SK-N-SH (cell line): ENCODE data around the gene GTPBP4. TPM values are rescaled to one million over a fixed set of nuclear protein-coding genes. Genes with fewer than 3 reads are reported as not detected.

ENCODE experiments used
- CTCF ChIA-PET: fragments of 300-600, 350-600 bp; formaldehyde crosslinking; extraction: SDS; loops from one replicate; lab custom pipeline; 2021; lab: Yijun Ruan, JAX
- POLR2A ChIA-PET: fragments of 350-600 bp; sonication (Branson Sonifier 250); formaldehyde crosslinking; extraction: SDS; loops from one replicate; lab custom pipeline; 2020; ENCODE audit warnings: antibody characterized with exemption, inconsistent platforms; lab: Yijun Ruan, JAX
- DNase-seq: peaks from one replicate; pipeline ENCODE4 v3.0.0; 2012
- H2AFZ ChIP-seq: fragments of 200-600 bp; sonication (generic); 2 replicates; pipeline ENCODE4 v1.8.1; 2016; ENCODE audit warnings: antibody characterized with exemption, mild to moderate bottlenecking, low read depth
- H3F3A ChIP-seq: fragments of 200-600 bp; sonication (generic); replicated peaks from 2 replicates; pipeline ENCODE3; 2016; ENCODE audit warnings: antibody characterized with exemption, mild to moderate bottlenecking; ENCODE audit not compliant: insufficient read depth
- H3K27ac ChIP-seq, 2 experiments: fragments of 200-500 bp in 1 of 2; fragments of 200-600 bp in 1 of 2; sonication (Bioruptor generic) in 1 of 2; sonication (generic), shearing (Covaris generic) in 1 of 2; 2 replicates each; pipeline versions ENCODE4 v1.5.1 to v1.6.1; 2014 to 2016; ENCODE audit warnings: low read depth in 2 of 2, inconsistent platforms in 1 of 2, low read length in 1 of 2, mild to moderate bottlenecking in 1 of 2, mixed read lengths in 1 of 2
- H3K27me3 ChIP-seq: fragments of 200-600 bp; sonication (generic), shearing (Covaris generic); 2 replicates; pipeline ENCODE4 v1.6.1; 2016; ENCODE audit warnings: mixed run types; ENCODE audit not compliant: insufficient read depth
- H3K36me3 ChIP-seq, 2 experiments: fragments of 200-500 bp in 1 of 2; fragments of 200-600 bp in 1 of 2; sonication (Bioruptor generic) in 1 of 2; sonication (generic) in 1 of 2; replicated peaks in 1 of 2; 2 replicates each; pipeline versions ENCODE3 to v1.5.1; 2014 to 2016; ENCODE audit warnings: low read length in 1 of 2, mild to moderate bottlenecking in 1 of 2; ENCODE audit not compliant: insufficient read depth in 2 of 2, control insufficient read depth in 1 of 2
- H3K4me1 ChIP-seq, 2 experiments: fragments of 200-500 bp in 1 of 2; fragments of 200-600 bp in 1 of 2; sonication (Bioruptor generic) in 1 of 2; sonication (generic), shearing (Covaris generic) in 1 of 2; 2 replicates each; pipeline versions ENCODE4 v1.5.1 to v1.6.1; 2014 to 2016; ENCODE audit warnings: low read depth in 1 of 2, low read length in 1 of 2, mixed run types in 1 of 2; ENCODE audit not compliant: insufficient read depth in 2 of 2, control insufficient read depth in 1 of 2
- H3K4me2 ChIP-seq: fragments of 200-600 bp; sonication (generic), shearing (Covaris generic); 2 replicates; pipeline ENCODE4 v1.6.1; 2017; ENCODE audit warnings: mixed run types
- H3K4me3 ChIP-seq, 2 experiments: fragments of 200-500 bp in 1 of 2; fragments of 200-600 bp in 1 of 2; sonication (Bioruptor generic) in 1 of 2; sonication (generic), shearing (Covaris generic) in 1 of 2; 2 replicates each; pipeline versions ENCODE4 v1.5.1 to v1.8.1; 2014 to 2016; ENCODE audit warnings: low read depth in 2 of 2, inconsistent platforms in 1 of 2, low read length in 1 of 2, mild to moderate bottlenecking in 1 of 2, mixed read lengths in 1 of 2, moderate library complexity in 1 of 2
- H3K79me2 ChIP-seq: fragments of 200-600 bp; sonication (generic); 2 replicates; pipeline ENCODE4 v1.8.1; 2017; ENCODE audit warnings: mild to moderate bottlenecking; ENCODE audit not compliant: insufficient read depth
- H3K9ac ChIP-seq: fragments of 200-600 bp; sonication (generic); 2 replicates; pipeline ENCODE4 v1.6.1; 2017; ENCODE audit warnings: mixed run types
- H3K9me2 ChIP-seq: fragments of 200-600 bp; sonication (generic); 2 replicates; pipeline ENCODE4 v1.6.1; 2017; ENCODE audit warnings: mixed run types
- H3K9me3 ChIP-seq: fragments of 200-600 bp; sonication (generic); 2 replicates; pipeline ENCODE4 v1.6.1; 2017; ENCODE audit warnings: mixed run types, mild to moderate bottlenecking, moderate library complexity
- H4K20me1 ChIP-seq: fragments of 200-600 bp; sonication (generic); 2 replicates; pipeline ENCODE4 v1.6.1; 2017; ENCODE audit warnings: mild to moderate bottlenecking, mixed run types; ENCODE audit not compliant: insufficient read depth
- CHD2 ChIP-seq: fragments of 150-350 bp; IDR thresholded peaks from 2 replicates; pipeline ENCODE4 v1.6.1; 2018; ENCODE audit warnings: low read length; ENCODE audit not compliant: partially characterized antibody
- ELF1 ChIP-seq: IDR thresholded peaks from 2 replicates; pipeline ENCODE4 v1.4.0; 2012
- EZH2phosphoT487 ChIP-seq: fragments of 200-600 bp; sonication (generic); IDR thresholded peaks from 2 replicates; pipeline ENCODE4 v1.6.1; 2017; ENCODE audit warnings: low read depth, mixed run types, mild to moderate bottlenecking, antibody characterized with exemption, moderate library complexity, borderline replicate concordance
- FOXM1 ChIP-seq: IDR thresholded peaks from 2 replicates; pipeline ENCODE4 v1.4.0; 2012; ENCODE audit warnings: low read depth, mild to moderate bottlenecking
- JUND ChIP-seq: IDR thresholded peaks from 2 replicates; pipeline ENCODE4 v1.4.0; 2012
- MAX ChIP-seq: IDR thresholded peaks from 2 replicates; pipeline ENCODE4 v1.4.0; 2012; ENCODE audit warnings: low read depth
- MXI1 ChIP-seq: IDR thresholded peaks from 2 replicates; pipeline ENCODE4 v1.6.1; 2012; ENCODE audit warnings: mild to moderate bottlenecking, low read depth, low read length, improper control_type of control experiment
- NFIC ChIP-seq: IDR thresholded peaks from 2 replicates; pipeline ENCODE4 v1.4.0; 2012; ENCODE audit warnings: borderline replicate concordance
- NRF1 ChIP-seq: IDR thresholded peaks from 2 replicates; pipeline ENCODE4 v1.6.1; 2012; ENCODE audit warnings: low read depth, mild to moderate bottlenecking, low read length
- POLR2AphosphoS5 ChIP-seq: IDR thresholded peaks from 2 replicates; pipeline ENCODE4 v1.6.1; 2012; ENCODE audit warnings: low read depth, low read length
- RCOR1 ChIP-seq: fragments of 150-350 bp; IDR thresholded peaks from 2 replicates; pipeline ENCODE4 v1.6.1; 2017; ENCODE audit warnings: antibody characterized with exemption, low read length
- RXRA ChIP-seq: IDR thresholded peaks from 2 replicates; pipeline ENCODE4 v1.4.0; 2012; ENCODE audit warnings: low read depth, mild to moderate bottlenecking, borderline replicate concordance
- SIN3A ChIP-seq: IDR thresholded peaks from 2 replicates; pipeline ENCODE4 v1.6.1; 2012; ENCODE audit warnings: low read depth, mild to moderate bottlenecking, low read length, moderate library complexity, borderline replicate concordance
- SMC3 ChIP-seq: IDR thresholded peaks from 2 replicates; pipeline ENCODE4 v1.6.1; 2012; ENCODE audit warnings: low read depth, low read length, improper control_type of control experiment
- WGBS: methylation state at CpG from one replicate; pipeline ENCODE4 v1.1.6; 2017; ENCODE audit warnings: low lambda C conversion rate; 5-methylcytosine and 5-hydroxymethylcytosine counted together
- polyA plus RNA-seq, 3 experiments: library from polyadenylated mRNA; depleted of rRNA; stranded (reverse); fragments of >200 nt; gene quantifications; 2 replicates each; pipeline ENCODE4 v1.2.3, GENCODE V29; 2012
- TF ChIP-seq, protein P1 (sequence below): fragments of 150-350 bp; IDR thresholded peaks from 2 replicates; pipeline ENCODE4 v1.6.1; 2017; ENCODE audit warnings: antibody characterized with exemption, low read length, low read depth, borderline replicate concordance
- TF ChIP-seq, protein P2 (sequence below): fragments of 150-350 bp; IDR thresholded peaks from 2 replicates; pipeline ENCODE4 v1.6.1; 2016; ENCODE audit warnings: mild to moderate bottlenecking, low read depth, low read length
- TF ChIP-seq, protein P3 (sequence below): IDR thresholded peaks from 2 replicates; pipeline ENCODE4; 2012
- TF ChIP-seq, protein P4 (sequence below): IDR thresholded peaks from 2 replicates; pipeline ENCODE4 v1.4.0; 2012; ENCODE audit warnings: low read depth, borderline replicate concordance

The GTPBP4 gene
- polyA plus RNA-seq, 1 of the 3 experiments (the other 2 are of a cell fraction): 36.6 TPM

GRCh38 chr10:958856-959255, 29.4 kb upstream of the GTPBP4 start:
- H3K4me3 ChIP-seq: no peak overlapping the region
- H3K79me2 ChIP-seq: no peaks in the 10 kb centered on the region
- ChIA-PET POLR2A (no interaction called here), CTCF (no interaction called here)
- H3K27me3 ChIP-seq: no peaks in the 10 kb centered on the region
- no peak overlapping the region for H3K27ac ChIP-seq
- H2AFZ ChIP-seq: no peak overlapping the region
- no peaks in the 10 kb centered on the region for H3K9me2 ChIP-seq
- H3K4me2 ChIP-seq: no peak overlapping the region
- no peak for DNase-seq
- WGBS: 75% methylated on average over 4 of the region's 6 CpGs
- no peaks in the 10 kb centered on the region for H3F3A ChIP-seq
- H4K20me1 ChIP-seq: no peaks in the 10 kb centered on the region
- H3K9me3 ChIP-seq: no peaks in the 10 kb centered on the region
- no peaks in the 10 kb centered on the region for H3K36me3 ChIP-seq
- TF ChIP-seq RCOR1 (no peak), NFIC (no peak), FOXM1 (no peak), CHD2 (no peak)
- TF ChIP-seq, protein P1, sequence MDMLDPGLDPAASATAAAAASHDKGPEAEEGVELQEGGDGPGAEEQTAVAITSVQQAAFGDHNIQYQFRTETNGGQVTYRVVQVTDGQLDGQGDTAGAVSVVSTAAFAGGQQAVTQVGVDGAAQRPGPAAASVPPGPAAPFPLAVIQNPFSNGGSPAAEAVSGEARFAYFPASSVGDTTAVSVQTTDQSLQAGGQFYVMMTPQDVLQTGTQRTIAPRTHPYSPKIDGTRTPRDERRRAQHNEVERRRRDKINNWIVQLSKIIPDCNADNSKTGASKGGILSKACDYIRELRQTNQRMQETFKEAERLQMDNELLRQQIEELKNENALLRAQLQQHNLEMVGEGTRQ: no peak
- TF ChIP-seq, all 33 proteins: peak for 0
- Histone ChIP-seq H3K4me1 (no peaks in the 10 kb centered on the region), H3K9ac (no peak overlapping the region)

DNA sequence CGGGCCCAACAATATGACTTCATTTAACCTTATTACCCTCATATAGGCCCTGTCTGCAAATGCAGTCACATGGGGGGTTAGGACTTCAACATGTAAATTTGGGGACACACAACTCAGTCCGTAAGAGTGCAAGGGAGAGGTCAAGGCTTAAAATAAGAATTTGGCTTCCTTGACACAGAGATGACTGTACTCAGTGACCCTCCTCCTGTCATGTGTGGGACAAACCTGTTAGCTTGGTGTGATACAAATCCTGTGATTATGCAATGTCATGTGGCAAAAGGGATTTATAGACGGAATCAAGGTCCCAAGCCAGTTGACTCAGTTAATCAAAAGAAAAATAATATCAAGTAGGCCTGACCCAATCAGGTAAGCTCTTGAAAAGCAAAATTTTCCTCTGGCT, 25.9 kb upstream of the GTPBP4 start:
- POLR2A ChIA-PET: interaction anchor here (1.1 kb wide), 1 partner anchor 31 kb away, joined by 3 read pairs; the partner anchor contains the start of gene LARP4B
- WGBS: 87% methylated on average over 3 of the region's 3 CpGs
- CTCF ChIA-PET: interaction anchor here (1.3 kb wide), 1 partner anchor 12 kb away, joined by 4 read pairs; no protein-coding TSS in a partner anchor

DNA sequence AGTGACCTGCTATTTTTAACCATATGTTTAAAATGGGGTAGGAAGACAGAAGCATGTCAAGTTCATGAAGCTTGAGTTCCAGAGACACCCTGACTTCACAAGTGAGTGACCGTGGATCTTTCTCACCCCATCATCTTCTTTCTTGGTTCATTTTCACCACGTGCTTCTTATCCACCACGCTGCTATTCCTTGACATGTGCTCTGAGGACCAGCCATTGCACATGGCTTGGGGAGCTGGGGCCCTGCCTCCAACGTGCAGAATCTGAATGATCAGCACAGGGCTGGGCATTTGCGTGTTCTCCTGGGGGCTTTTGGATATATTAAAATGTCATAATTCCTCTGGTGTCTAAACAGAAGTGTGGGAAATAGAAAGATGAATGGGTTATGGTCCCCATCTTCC, 25.0 kb upstream of the GTPBP4 start:
- Histone ChIP-seq H3K9me2 (no peaks in the 10 kb centered on the region), H3K4me3 (no peak overlapping the region), H3K4me1 (no peaks in the 10 kb centered on the region), H4K20me1 (no peaks in the 10 kb centered on the region), H3K9me3 (no peaks in the 10 kb centered on the region), H3K27me3 (no peaks in the 10 kb centered on the region), H3K79me2 (no peaks in the 10 kb centered on the region), H2AFZ (no peak overlapping the region), H3F3A (no peaks in the 10 kb centered on the region), H3K36me3 (no peaks in the 10 kb centered on the region), H3K9ac (no peak overlapping the region), H3K27ac (no peak overlapping the region), H3K4me2 (no peak overlapping the region)
- POLR2A ChIA-PET: interaction anchor here (1.1 kb wide), 1 partner anchor 32 kb away, joined by 3 read pairs; the partner anchor contains the start of gene LARP4B
- WGBS: 63% methylated on average over 5 of the region's 5 CpGs
- DNase-seq: no peak
- CTCF ChIA-PET: interaction anchor here (1.3 kb wide), 1 partner anchor 11 kb away, joined by 4 read pairs; no protein-coding TSS in a partner anchor
- no peak for TF ChIP-seq SIN3A
- no peak for TF ChIP-seq RCOR1
- no peak for TF ChIP-seq JUND
- TF ChIP-seq ELF1: no peak
- no peak for TF ChIP-seq NRF1
- no peak for TF ChIP-seq MAX
- TF ChIP-seq, protein P2, sequence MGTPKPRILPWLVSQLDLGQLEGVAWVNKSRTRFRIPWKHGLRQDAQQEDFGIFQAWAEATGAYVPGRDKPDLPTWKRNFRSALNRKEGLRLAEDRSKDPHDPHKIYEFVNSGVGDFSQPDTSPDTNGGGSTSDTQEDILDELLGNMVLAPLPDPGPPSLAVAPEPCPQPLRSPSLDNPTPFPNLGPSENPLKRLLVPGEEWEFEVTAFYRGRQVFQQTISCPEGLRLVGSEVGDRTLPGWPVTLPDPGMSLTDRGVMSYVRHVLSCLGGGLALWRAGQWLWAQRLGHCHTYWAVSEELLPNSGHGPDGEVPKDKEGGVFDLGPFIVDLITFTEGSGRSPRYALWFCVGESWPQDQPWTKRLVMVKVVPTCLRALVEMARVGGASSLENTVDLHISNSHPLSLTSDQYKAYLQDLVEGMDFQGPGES: no peak
- TF ChIP-seq POLR2AphosphoS5: no peak
- TF ChIP-seq, protein P3, sequence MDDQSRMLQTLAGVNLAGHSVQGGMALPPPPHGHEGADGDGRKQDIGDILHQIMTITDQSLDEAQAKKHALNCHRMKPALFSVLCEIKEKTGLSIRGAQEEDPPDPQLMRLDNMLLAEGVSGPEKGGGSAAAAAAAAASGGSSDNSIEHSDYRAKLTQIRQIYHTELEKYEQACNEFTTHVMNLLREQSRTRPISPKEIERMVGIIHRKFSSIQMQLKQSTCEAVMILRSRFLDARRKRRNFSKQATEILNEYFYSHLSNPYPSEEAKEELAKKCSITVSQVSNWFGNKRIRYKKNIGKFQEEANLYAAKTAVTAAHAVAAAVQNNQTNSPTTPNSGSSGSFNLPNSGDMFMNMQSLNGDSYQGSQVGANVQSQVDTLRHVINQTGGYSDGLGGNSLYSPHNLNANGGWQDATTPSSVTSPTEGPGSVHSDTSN: no peak
- TF ChIP-seq SMC3: no peak

More for the DNA sequence above, 25.9 kb upstream of the GTPBP4 start:
- DNase-seq: no peak
- H4K20me1 ChIP-seq: no peaks in the 10 kb centered on the region
- H3K79me2 ChIP-seq: no peaks in the 10 kb centered on the region
- H3K4me1 ChIP-seq: no peaks in the 10 kb centered on the region
- no peaks in the 10 kb centered on the region for H3K9me3 ChIP-seq
- no peak overlapping the region for H3K27ac ChIP-seq
- TF ChIP-seq MXI1 (no peak), RXRA (no peak), CHD2 (no peak), EZH2phosphoT487 (no peak), RCOR1 (no peak), POLR2AphosphoS5 (no peak)
- TF ChIP-seq, protein P4, sequence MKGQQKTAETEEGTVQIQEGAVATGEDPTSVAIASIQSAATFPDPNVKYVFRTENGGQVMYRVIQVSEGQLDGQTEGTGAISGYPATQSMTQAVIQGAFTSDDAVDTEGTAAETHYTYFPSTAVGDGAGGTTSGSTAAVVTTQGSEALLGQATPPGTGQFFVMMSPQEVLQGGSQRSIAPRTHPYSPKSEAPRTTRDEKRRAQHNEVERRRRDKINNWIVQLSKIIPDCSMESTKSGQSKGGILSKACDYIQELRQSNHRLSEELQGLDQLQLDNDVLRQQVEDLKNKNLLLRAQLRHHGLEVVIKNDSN: no peak
- TF ChIP-seq, all 33 proteins: peak for 0
- H3K27me3 ChIP-seq: no peaks in the 10 kb centered on the region
- H3K36me3 ChIP-seq: no peaks in the 10 kb centered on the region
- H2AFZ ChIP-seq: no peak overlapping the region
- no peak overlapping the region for H3K4me2 ChIP-seq
- H3K4me3 ChIP-seq: no peak overlapping the region
- H3K9ac ChIP-seq: no peak overlapping the region
- H3K9me2 ChIP-seq: no peaks in the 10 kb centered on the region
- no peaks in the 10 kb centered on the region for H3F3A ChIP-seq
